NB4 (cell line): ENCODE measurements around the gene PLEKHG4B.
"Not testable (repeated sequence)": the region's sequence is repeated elsewhere in the genome, so short reads cannot be mapped to it uniquely, and the experiment has no call there.

Experiments
- CTCF ChIP-seq: IDR thresholded peaks from one replicate; pipeline ENCODE4 v1.5.1; 2012; ENCODE audit warnings: low read depth, low read length
- MYC ChIP-seq: IDR thresholded peaks from 2 replicates; pipeline ENCODE4 v1.6.1; 2011; ENCODE audit warnings: low read depth, low read length
- POLR2A ChIP-seq: IDR thresholded peaks from 2 replicates; pipeline ENCODE4 v1.6.1; 2011; ENCODE audit warnings: mild to moderate bottlenecking; ENCODE audit not compliant: insufficient read length; ENCODE audit errors: extremely low read depth
- TF ChIP-seq, protein P1 (sequence below): IDR thresholded peaks from 2 replicates; pipeline ENCODE4 v1.6.1; 2011; ENCODE audit warnings: low read depth, low read length

DNA sequence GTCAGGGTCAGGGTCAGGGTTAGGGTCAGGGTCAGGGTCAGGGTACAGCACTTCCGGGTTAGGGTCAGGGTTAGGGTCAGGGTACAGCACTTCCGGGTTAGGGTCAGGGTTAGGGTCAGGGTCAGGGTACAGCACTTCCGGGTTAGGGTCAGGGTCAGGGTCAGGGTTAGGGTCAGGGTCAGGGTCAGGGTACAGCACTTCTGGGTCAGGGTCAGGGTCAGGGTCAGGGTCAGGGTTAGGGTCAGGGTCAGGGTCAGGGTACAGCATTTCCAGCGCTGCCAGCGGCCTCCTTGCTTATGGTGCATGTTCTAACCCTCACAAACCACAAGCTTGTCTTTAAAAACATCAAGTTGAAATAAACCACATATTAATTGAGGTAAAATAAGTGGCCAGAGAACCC lies 42.4 kb upstream of the PLEKHG4B start:
- TF ChIP-seq CTCF, POLR2A, MYC: not testable (repeated sequence)
- TF ChIP-seq, protein P1, sequence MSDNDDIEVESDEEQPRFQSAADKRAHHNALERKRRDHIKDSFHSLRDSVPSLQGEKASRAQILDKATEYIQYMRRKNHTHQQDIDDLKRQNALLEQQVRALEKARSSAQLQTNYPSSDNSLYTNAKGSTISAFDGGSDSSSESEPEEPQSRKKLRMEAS, result not testable (repeated sequence)
